Neural crest cell (in vitro differentiated cells): ENCODE data around the gene DEFB131A. TPM values are rescaled to one million over a fixed set of nuclear protein-coding genes. Genes with fewer than 3 reads are reported as not detected.
"Not testable (repeated sequence)": the region's sequence is repeated elsewhere in the genome, so short reads cannot be mapped to it uniquely, and the experiment has no call there.

Source experiments
- DNase-seq: peaks from one replicate; pipeline ENCODE4 v3.0.0; 2021; ENCODE audit warnings: low read depth, mixed read lengths, low spot score
- H3K27ac Mint-ChIP-seq: one replicate; pipeline ENCODE4 v1.8.0; 2021; ENCODE audit warnings: mild to moderate bottlenecking, mixed read lengths; ENCODE audit not compliant: unreplicated experiment
- H3K27me3 Mint-ChIP-seq: 2 replicates; pipeline ENCODE4 v1.8.0; 2021; ENCODE audit warnings: low read depth, mild to moderate bottlenecking, mixed read lengths
- H3K36me3 Mint-ChIP-seq: 2 replicates; pipeline ENCODE4 v1.8.0; 2021; ENCODE audit warnings: low read depth, mild to moderate bottlenecking, mixed read lengths
- H3K4me1 Mint-ChIP-seq: 2 replicates; pipeline ENCODE4 v1.8.0; 2021; ENCODE audit warnings: mixed read lengths
- H3K4me3 Mint-ChIP-seq: one replicate; pipeline ENCODE4 v1.8.0; 2021; ENCODE audit warnings: mild to moderate bottlenecking, mixed read lengths
- H3K9me3 Mint-ChIP-seq: 2 replicates; pipeline ENCODE4 v1.8.0; 2021; ENCODE audit warnings: mixed read lengths
- total RNA-seq: library from RNA; stranded (reverse); gene quantifications from 2 replicates; pipeline ENCODE4 v1.2.1, GENCODE V29; 2021
- TF ChIP-seq, protein P1 (sequence below): fragments of 200-600 bp; sonication (generic); conservative IDR thresholded peaks from 2 replicates; pipeline ENCODE4 v1.5.0; 2021; ENCODE audit warnings: antibody characterized with exemption, mild to moderate bottlenecking

DEFB131A gene
- total RNA-seq, 1 donor from 2014 or later: not detected

DNA sequence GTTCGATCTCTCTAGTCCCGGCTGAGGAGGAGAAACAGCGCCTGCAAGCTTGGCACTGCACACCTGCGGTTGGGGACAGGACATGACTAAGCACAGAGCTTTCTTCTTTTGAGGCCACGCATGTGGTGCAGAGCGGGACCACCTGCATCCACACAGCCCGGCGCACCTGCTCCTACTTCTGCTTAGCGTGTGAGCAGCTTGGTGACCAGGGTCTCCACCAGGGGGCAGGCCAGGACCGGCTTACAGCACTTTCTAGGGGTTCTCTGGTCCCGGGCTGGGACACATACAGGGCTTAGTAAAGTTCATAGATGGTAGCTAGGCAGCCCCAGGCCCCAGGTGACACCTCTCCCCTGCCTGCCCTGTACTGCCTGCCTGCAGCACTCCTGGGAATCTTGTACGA is 51.2 kb downstream of the DEFB131A start:
- H3K36me3 Mint-ChIP-seq, H3K9me3 Mint-ChIP-seq, H3K27ac Mint-ChIP-seq, H3K4me3 Mint-ChIP-seq, H3K4me1 Mint-ChIP-seq: not testable (repeated sequence)
- H3K27me3 Mint-ChIP-seq: peaks cover 64% of the 10 kb centered on the region
- TF ChIP-seq, protein P1, sequence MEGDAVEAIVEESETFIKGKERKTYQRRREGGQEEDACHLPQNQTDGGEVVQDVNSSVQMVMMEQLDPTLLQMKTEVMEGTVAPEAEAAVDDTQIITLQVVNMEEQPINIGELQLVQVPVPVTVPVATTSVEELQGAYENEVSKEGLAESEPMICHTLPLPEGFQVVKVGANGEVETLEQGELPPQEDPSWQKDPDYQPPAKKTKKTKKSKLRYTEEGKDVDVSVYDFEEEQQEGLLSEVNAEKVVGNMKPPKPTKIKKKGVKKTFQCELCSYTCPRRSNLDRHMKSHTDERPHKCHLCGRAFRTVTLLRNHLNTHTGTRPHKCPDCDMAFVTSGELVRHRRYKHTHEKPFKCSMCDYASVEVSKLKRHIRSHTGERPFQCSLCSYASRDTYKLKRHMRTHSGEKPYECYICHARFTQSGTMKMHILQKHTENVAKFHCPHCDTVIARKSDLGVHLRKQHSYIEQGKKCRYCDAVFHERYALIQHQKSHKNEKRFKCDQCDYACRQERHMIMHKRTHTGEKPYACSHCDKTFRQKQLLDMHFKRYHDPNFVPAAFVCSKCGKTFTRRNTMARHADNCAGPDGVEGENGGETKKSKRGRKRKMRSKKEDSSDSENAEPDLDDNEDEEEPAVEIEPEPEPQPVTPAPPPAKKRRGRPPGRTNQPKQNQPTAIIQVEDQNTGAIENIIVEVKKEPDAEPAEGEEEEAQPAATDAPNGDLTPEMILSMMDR: peak; percentile 65
- DNase-seq: peak; percentile 72

DNA sequence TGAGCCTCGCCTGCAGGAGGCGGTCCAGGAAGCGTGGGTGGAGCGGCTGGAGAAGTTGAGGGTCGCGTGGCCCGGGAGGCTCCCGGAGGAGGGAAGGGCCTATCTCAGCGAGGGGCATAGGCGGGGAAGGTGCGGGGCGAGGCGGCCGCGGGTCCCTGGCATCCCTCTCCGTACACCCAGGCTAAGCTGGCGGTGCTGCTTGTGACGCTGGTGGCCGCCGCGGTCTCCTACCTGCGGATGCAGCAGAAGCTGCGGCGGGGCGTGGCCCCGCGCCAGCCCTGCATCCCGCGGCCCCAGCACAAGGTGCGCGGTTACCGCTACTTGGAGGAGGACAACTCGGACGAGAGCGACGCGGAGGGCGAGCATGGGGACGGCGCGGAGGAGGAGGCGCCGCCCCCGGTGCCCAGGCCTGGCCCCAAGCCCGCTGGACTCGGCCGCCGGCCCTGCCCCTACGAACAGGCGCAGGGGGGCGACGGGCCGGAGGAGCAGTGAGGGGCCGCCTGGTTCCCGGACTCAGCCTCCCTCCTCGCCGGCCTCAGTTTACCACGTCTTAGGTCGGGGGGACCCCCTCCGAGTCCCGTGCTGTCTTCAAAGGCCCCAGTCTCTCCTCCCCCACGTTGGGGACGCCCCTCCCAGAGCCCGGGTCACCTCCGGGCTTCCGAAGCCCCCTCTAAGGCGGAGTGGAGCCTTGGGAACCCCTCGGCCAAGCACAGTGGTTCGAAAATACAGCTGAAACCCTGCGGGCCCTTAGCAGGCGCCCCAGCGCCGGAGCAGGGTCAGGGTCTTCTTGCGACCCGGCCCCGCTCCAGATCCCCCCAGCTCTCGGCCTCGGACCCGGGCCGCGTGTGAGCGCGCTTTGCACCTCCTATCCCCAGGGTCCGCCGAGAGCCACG is 53.6 kb downstream of the DEFB131A start:
- peaks cover 53% of the 10 kb centered on the region for H3K27me3 Mint-ChIP-seq

DNA sequence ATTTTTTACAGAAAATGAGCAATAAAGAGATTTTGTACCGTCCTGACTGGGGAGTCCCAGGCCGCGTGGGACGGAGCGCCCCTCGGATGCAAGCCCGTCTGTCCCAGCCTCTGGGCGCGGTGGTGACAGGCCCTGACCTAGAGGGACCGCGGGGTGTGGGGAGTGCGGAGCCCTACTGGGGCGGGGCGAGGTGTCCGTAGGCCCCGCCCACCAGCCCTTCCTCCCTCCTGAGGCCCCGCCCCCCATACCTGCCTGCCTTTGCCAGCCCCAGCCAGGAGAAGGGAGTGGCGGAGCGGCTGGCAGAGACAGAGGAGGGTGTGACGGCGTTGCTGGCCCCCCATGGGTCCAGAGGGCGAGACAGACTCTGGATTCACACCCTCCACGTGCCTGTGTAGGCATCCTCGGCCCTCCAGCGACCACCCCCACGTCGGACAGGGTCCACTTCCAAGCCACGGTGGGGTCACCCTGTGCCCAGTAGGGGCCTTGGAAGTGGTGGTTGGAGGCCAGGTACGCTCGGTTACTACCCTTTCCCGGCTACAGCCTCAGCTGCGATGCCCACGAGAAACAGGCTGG is 54.3 kb downstream of the DEFB131A start:
- H3K9me3 Mint-ChIP-seq, H3K27ac Mint-ChIP-seq, H3K4me3 Mint-ChIP-seq, H3K36me3 Mint-ChIP-seq, DNase-seq, H3K4me1 Mint-ChIP-seq: not testable (repeated sequence)
- H3K27me3 Mint-ChIP-seq: peaks cover 51% of the 10 kb centered on the region

More for the DNA sequence above, 53.6 kb downstream of the DEFB131A start:
- H3K4me1 Mint-ChIP-seq, H3K4me3 Mint-ChIP-seq, H3K27ac Mint-ChIP-seq, H3K36me3 Mint-ChIP-seq, H3K9me3 Mint-ChIP-seq, DNase-seq: not testable (repeated sequence)

GRCh38 chr4:9499974-9500487 is 55.8 kb downstream of the DEFB131A start:
- H3K4me1 Mint-ChIP-seq, H3K4me3 Mint-ChIP-seq, H3K36me3 Mint-ChIP-seq, H3K9me3 Mint-ChIP-seq, H3K27ac Mint-ChIP-seq, DNase-seq: not testable (repeated sequence)
- peaks cover 44% of the 10 kb centered on the region for H3K27me3 Mint-ChIP-seq

Other genes starting within 250 kb of the DEFB131A start
- gene USP17L10, start 233.8 kb upstream of the DEFB131A start, total RNA-seq: not detected in 2 replicates
- gene USP17L11, start 229.0 kb upstream of the DEFB131A start, total RNA-seq: not detected in 2 replicates
- gene USP17L12, start 224.3 kb upstream of the DEFB131A start, total RNA-seq: not detected in 2 replicates
- gene USP17L13, start 219.5 kb upstream of the DEFB131A start, total RNA-seq: not detected in 2 replicates
- not detected in 2 replicates for gene USP17L15, start 210.0 kb upstream of the DEFB131A start, total RNA-seq
- not detected in 2 replicates for gene USP17L17, start 200.5 kb upstream of the DEFB131A start, total RNA-seq
- gene USP17L18, start 195.8 kb upstream of the DEFB131A start, total RNA-seq: not detected in 2 replicates
- not detected in 2 replicates for gene USP17L19, start 191.0 kb upstream of the DEFB131A start, total RNA-seq
- gene USP17L20, start 186.3 kb upstream of the DEFB131A start, total RNA-seq: not detected in 2 replicates
- gene USP17L21, start 181.5 kb upstream of the DEFB131A start, total RNA-seq: not detected in 2 replicates
- gene USP17L22, start 176.8 kb upstream of the DEFB131A start, total RNA-seq: not detected in 2 replicates
- gene USP17L24, start 119.2 kb upstream of the DEFB131A start, total RNA-seq: not detected in 2 replicates
- not detected in 2 replicates for gene USP17L25, start 114.5 kb upstream of the DEFB131A start, total RNA-seq
- not detected in 2 replicates for gene USP17L26, start 109.8 kb upstream of the DEFB131A start, total RNA-seq
- gene USP17L5, start 105.0 kb upstream of the DEFB131A start, total RNA-seq: not detected in 2 replicates
- not detected in 2 replicates for gene USP17L27, start 100.3 kb upstream of the DEFB131A start, total RNA-seq
- not detected in 2 replicates for gene USP17L28, start 95.5 kb upstream of the DEFB131A start, total RNA-seq
- not detected in 2 replicates for gene USP17L29, start 90.8 kb upstream of the DEFB131A start, total RNA-seq
- not detected in 2 replicates for gene USP17L30, start 81.3 kb upstream of the DEFB131A start, total RNA-seq